GM23338 (cell line): ENCODE results near the gene RHOA. TPM values are rescaled to one million over a fixed set of nuclear protein-coding genes. Genes with fewer than 3 reads are reported as not detected.
A peak's percentile ranks its signal among the peaks of the same experiment; 100 is the strongest.

ENCODE experiments used
- ATAC-seq: fragments of 200-7000 bp; cut with Tn5 transposase; 3 replicates; pipeline ENCODE4 v1.9.1; 2020
- DNase-seq: peaks from one replicate; pipeline ENCODE4 v3.0.0-alpha.2; 2015; ENCODE audit warnings: low spot score
- H2AFZ ChIP-seq: fragments of 200-600 bp; sonication (generic); 2 replicates; pipeline ENCODE4 v1.8.0; 2016; ENCODE audit warnings: antibody characterized with exemption, mild to moderate bottlenecking, moderate library complexity
- H3F3A ChIP-seq: fragments of 200-600 bp; sonication (generic); replicated peaks from 2 replicates; pipeline ENCODE4 v1.8.0; 2017; ENCODE audit warnings: antibody characterized with exemption, mixed run types, low read depth
- H3K27ac ChIP-seq: fragments of 200-600 bp; sonication (generic); 2 replicates; pipeline ENCODE4 v1.6.1; 2016; ENCODE audit warnings: low read depth
- H3K27me3 ChIP-seq: fragments of 200-600 bp; sonication (generic); 2 replicates; pipeline ENCODE4 v1.8.0; 2016; ENCODE audit warnings: mild to moderate bottlenecking, mixed run types, moderate library complexity; ENCODE audit not compliant: insufficient read depth
- H3K36me3 ChIP-seq: fragments of 200-600 bp; sonication (generic); 2 replicates; pipeline ENCODE4 v1.8.0; 2016; ENCODE audit warnings: mild to moderate bottlenecking; ENCODE audit not compliant: insufficient read depth
- H3K4me1 ChIP-seq: fragments of 200-600 bp; sonication (generic); 2 replicates; pipeline ENCODE4 v1.8.0; 2016; ENCODE audit warnings: mild to moderate bottlenecking, moderate library complexity; ENCODE audit not compliant: insufficient read depth
- H3K4me2 ChIP-seq: fragments of 200-600 bp; sonication (generic); 2 replicates; pipeline ENCODE4 v1.7.1; 2017; ENCODE audit warnings: mixed run types
- H3K4me3 ChIP-seq: fragments of 200-600 bp; sonication (generic); 2 replicates; pipeline ENCODE4 v1.6.1; 2016; ENCODE audit warnings: mixed run types
- H3K79me2 ChIP-seq: fragments of 200-600 bp; sonication (generic); replicated peaks from 2 replicates; pipeline ENCODE4 v1.8.0; 2017; ENCODE audit warnings: mild to moderate bottlenecking; ENCODE audit not compliant: insufficient read depth
- H3K9me2 ChIP-seq: fragments of 200-600 bp; sonication (generic); 2 replicates; pipeline ENCODE4 v1.8.0; 2017; ENCODE audit not compliant: insufficient read depth
- H4K20me1 ChIP-seq: fragments of 200-600 bp; sonication (generic); replicated peaks from 2 replicates; pipeline ENCODE4 v1.8.0; 2017; ENCODE audit warnings: mild to moderate bottlenecking; ENCODE audit not compliant: insufficient read depth
- H3K27ac Mint-ChIP-seq: 2 replicates; pipeline ENCODE4 v1.8.0; 2020; ENCODE audit warnings: inconsistent platforms, mild to moderate bottlenecking, moderate library complexity, mixed read lengths
- H3K27me3 Mint-ChIP-seq: 3 replicates; pipeline ENCODE4 v1.8.0; 2022; ENCODE audit warnings: low read depth, mild to moderate bottlenecking, moderate library complexity, mixed read lengths, inconsistent platforms; ENCODE audit not compliant: insufficient read depth, poor library complexity
- H3K36me3 Mint-ChIP-seq: 3 replicates; pipeline ENCODE4 v1.8.0; 2021; ENCODE audit warnings: low read depth, mild to moderate bottlenecking, inconsistent platforms, moderate library complexity, mixed read lengths
- H3K4me1 Mint-ChIP-seq: 3 replicates; pipeline ENCODE4 v1.8.0; 2020; ENCODE audit warnings: mild to moderate bottlenecking, inconsistent platforms, mixed read lengths
- H3K4me3 Mint-ChIP-seq: 3 replicates; pipeline ENCODE4 v1.8.0; 2021; ENCODE audit warnings: moderate library complexity, mild to moderate bottlenecking, inconsistent platforms, mixed read lengths
- H3K9me3 Mint-ChIP-seq: 3 replicates; pipeline ENCODE4 v1.8.0; 2020; ENCODE audit warnings: moderate library complexity, mild to moderate bottlenecking, inconsistent platforms, mixed read lengths
- CREB1 ChIP-seq: fragments of 250-450 bp; sonication (Bioruptor Pico); IDR thresholded peaks from 2 replicates; pipeline ENCODE4 v1.5.0; 2020; ENCODE audit warnings: low read depth, mild to moderate bottlenecking, moderate library complexity
- EZH2 ChIP-seq: fragments of 200-600 bp; sonication (generic); IDR thresholded peaks from one replicate; pipeline ENCODE4 v1.8.0; 2017; ENCODE audit warnings: antibody characterized with exemption, mild to moderate bottlenecking, low read depth; ENCODE audit not compliant: unreplicated experiment
- JUNB ChIP-seq: IDR thresholded peaks from one replicate; pipeline ENCODE4 v1.6.1; 2016; ENCODE audit warnings: antibody characterized with exemption; ENCODE audit not compliant: unreplicated experiment
- NANOG ChIP-seq: IDR thresholded peaks from 2 replicates; pipeline ENCODE4 v1.6.1; 2016; ENCODE audit warnings: antibody characterized with exemption, borderline replicate concordance
- POLR2AphosphoS5 ChIP-seq: IDR thresholded peaks from 2 replicates; pipeline ENCODE4 v1.6.1; 2016; ENCODE audit warnings: antibody characterized with exemption, low read depth
- STAT1 ChIP-seq: IDR thresholded peaks from one replicate; pipeline ENCODE4 v1.6.1; 2016; ENCODE audit warnings: antibody characterized with exemption; ENCODE audit not compliant: unreplicated experiment
- polyA plus RNA-seq: library from polyadenylated mRNA; unstranded; fragments of >200 nt; fragmentation: Nextera tagmentation; extraction: Ambion mirVana; gene quantifications from 2 replicates; pipeline ENCODE4 v1.2.1, GENCODE V29; 2016
- total RNA-seq: library from RNA; depleted of rRNA; stranded (reverse); fragments of >200 nt; shearing (Covaris generic); gene quantifications from 2 replicates; pipeline ENCODE4 v1.2.3, GENCODE V29; 2014
- TF ChIP-seq, protein P1 (sequence below): fragments of 250-450 bp; sonication (Bioruptor Pico); IDR thresholded peaks from 2 replicates; pipeline ENCODE4 v1.5.0; 2020; ENCODE audit warnings: mild to moderate bottlenecking, moderate library complexity
- TF ChIP-seq, protein P2 (sequence below), 2 experiments: fragments of 200-600 bp in 1 of 2; sonication (generic) in 1 of 2; conservative IDR thresholded peaks; 2 replicates each; pipeline versions ENCODE4 v1.5.1 to v1.6.1; 2016 to 2017; ENCODE audit warnings: antibody characterized with exemption in 2 of 2, low read depth in 2 of 2, mild to moderate bottlenecking in 2 of 2, moderate library complexity in 1 of 2

Gene RHOA
- total and polyA plus RNA-seq, 2 experiments from 2014 or later: 248 to 373 TPM

- Histone ChIP-seq H4K20me1 (no peaks in the 10 kb centered on the region), H3K36me3 (no peaks in the 10 kb centered on the region), H3F3A (peaks cover 14% of the 10 kb centered on the region; the same call in 1 of the 2 replicates), H3K27ac (no peak overlapping the region), H3K79me2 (peaks cover 12% of the 10 kb centered on the region), H3K4me1 (0 out of 2 replicates have a peak, but pooled peaks cover 8% of the 10 kb centered on the region), H3K9me2 (no peaks in the 10 kb centered on the region), H3K4me3 (no peak overlapping the region), H3K27me3 (no peaks in the 10 kb centered on the region), H2AFZ (no peak overlapping the region), H3K4me2 (no peak overlapping the region)
- H3K9me3 Mint-ChIP-seq: no peaks in the 10 kb centered on the region; the same call in 2 of the 3 replicates
- no peak overlapping the region for H3K4me3 Mint-ChIP-seq
- H3K27me3 Mint-ChIP-seq: peaks cover 3% of the 10 kb centered on the region
- ATAC-seq (no peak), DNase-seq (no peak)
- TF ChIP-seq POLR2AphosphoS5 (no peak), STAT1 (no peak), EZH2 (no peak), NANOG (no peak), JUNB (no peak), CREB1 (no peak)
- TF ChIP-seq, protein P1, sequence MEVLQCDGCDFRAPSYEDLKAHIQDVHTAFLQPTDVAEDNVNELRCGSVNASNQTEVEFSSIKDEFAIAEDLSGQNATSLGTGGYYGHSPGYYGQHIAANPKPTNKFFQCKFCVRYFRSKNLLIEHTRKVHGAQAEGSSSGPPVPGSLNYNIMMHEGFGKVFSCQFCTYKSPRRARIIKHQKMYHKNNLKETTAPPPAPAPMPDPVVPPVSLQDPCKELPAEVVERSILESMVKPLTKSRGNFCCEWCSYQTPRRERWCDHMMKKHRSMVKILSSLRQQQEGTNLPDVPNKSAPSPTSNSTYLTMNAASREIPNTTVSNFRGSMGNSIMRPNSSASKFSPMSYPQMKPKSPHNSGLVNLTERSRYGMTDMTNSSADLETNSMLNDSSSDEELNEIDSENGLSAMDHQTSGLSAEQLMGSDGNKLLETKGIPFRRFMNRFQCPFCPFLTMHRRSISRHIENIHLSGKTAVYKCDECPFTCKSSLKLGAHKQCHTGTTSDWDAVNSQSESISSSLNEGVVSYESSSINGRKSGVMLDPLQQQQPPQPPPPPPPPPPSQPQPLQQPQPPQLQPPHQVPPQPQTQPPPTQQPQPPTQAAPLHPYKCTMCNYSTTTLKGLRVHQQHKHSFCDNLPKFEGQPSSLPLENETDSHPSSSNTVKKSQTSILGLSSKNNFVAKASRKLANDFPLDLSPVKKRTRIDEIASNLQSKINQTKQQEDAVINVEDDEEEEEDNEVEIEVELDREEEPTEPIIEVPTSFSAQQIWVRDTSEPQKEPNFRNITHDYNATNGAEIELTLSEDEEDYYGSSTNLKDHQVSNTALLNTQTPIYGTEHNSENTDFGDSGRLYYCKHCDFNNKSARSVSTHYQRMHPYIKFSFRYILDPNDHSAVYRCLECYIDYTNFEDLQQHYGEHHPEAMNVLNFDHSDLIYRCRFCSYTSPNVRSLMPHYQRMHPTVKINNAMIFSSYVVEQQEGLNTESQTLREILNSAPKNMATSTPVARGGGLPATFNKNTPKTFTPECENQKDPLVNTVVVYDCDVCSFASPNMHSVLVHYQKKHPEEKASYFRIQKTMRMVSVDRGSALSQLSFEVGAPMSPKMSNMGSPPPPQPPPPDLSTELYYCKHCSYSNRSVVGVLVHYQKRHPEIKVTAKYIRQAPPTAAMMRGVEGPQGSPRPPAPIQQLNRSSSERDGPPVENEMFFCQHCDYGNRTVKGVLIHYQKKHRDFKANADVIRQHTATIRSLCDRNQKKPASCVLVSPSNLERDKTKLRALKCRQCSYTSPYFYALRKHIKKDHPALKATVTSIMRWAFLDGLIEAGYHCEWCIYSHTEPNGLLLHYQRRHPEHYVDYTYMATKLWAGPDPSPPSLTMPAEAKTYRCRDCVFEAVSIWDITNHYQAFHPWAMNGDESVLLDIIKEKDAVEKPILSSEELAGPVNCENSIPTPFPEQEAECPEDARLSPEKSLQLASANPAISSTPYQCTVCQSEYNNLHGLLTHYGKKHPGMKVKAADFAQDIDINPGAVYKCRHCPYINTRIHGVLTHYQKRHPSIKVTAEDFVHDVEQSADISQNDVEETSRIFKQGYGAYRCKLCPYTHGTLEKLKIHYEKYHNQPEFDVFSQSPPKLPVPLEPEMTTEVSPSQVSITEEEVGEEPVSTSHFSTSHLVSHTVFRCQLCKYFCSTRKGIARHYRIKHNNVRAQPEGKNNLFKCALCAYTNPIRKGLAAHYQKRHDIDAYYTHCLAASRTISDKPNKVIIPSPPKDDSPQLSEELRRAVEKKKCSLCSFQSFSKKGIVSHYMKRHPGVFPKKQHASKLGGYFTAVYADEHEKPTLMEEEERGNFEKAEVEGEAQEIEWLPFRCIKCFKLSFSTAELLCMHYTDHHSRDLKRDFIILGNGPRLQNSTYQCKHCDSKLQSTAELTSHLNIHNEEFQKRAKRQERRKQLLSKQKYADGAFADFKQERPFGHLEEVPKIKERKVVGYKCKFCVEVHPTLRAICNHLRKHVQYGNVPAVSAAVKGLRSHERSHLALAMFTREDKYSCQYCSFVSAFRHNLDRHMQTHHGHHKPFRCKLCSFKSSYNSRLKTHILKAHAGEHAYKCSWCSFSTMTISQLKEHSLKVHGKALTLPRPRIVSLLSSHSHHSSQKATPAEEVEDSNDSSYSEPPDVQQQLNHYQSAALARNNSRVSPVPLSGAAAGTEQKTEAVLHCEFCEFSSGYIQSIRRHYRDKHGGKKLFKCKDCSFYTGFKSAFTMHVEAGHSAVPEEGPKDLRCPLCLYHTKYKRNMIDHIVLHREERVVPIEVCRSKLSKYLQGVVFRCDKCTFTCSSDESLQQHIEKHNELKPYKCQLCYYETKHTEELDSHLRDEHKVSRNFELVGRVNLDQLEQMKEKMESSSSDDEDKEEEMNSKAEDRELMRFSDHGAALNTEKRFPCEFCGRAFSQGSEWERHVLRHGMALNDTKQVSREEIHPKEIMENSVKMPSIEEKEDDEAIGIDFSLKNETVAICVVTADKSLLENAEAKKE: no peak
- peaks cover 12% of the 10 kb centered on the region; the same call in 2 of the 3 replicates for H3K4me1 Mint-ChIP-seq
- H3K36me3 Mint-ChIP-seq: no peaks in the 10 kb centered on the region; the same call in 2 of the 3 replicates
- no peak overlapping the region for H3K27ac Mint-ChIP-seq
Observed at GRCh38 chr3:49343163-49343562, 68.6 kb downstream of the RHOA start.

- TF ChIP-seq, protein P2, sequence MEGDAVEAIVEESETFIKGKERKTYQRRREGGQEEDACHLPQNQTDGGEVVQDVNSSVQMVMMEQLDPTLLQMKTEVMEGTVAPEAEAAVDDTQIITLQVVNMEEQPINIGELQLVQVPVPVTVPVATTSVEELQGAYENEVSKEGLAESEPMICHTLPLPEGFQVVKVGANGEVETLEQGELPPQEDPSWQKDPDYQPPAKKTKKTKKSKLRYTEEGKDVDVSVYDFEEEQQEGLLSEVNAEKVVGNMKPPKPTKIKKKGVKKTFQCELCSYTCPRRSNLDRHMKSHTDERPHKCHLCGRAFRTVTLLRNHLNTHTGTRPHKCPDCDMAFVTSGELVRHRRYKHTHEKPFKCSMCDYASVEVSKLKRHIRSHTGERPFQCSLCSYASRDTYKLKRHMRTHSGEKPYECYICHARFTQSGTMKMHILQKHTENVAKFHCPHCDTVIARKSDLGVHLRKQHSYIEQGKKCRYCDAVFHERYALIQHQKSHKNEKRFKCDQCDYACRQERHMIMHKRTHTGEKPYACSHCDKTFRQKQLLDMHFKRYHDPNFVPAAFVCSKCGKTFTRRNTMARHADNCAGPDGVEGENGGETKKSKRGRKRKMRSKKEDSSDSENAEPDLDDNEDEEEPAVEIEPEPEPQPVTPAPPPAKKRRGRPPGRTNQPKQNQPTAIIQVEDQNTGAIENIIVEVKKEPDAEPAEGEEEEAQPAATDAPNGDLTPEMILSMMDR (conservative IDR thresholded peaks at IDR 0.05; ENCODE audit: low read depth in 2 of 2): no peak
- no peak for TF ChIP-seq EZH2
- no peak for TF ChIP-seq POLR2AphosphoS5
- TF ChIP-seq STAT1: no peak
- no peak overlapping the region for H2AFZ ChIP-seq
- H4K20me1 ChIP-seq: no peaks in the 10 kb centered on the region
- H3F3A ChIP-seq: peaks cover 14% of the 10 kb centered on the region; the same call in 1 of the 2 replicates
- H3K27ac Mint-ChIP-seq: no peak overlapping the region
- no peaks in the 10 kb centered on the region for H3K9me2 ChIP-seq
- H3K4me1 Mint-ChIP-seq: peaks cover 13% of the 10 kb centered on the region; the same call in 2 of the 3 replicates
- peak overlapping the region; percentile 8; the same call in 1 of the 3 replicates for H3K4me3 Mint-ChIP-seq
- H3K79me2 ChIP-seq: peaks cover 24% of the 10 kb centered on the region
- no peaks in the 10 kb centered on the region; the same call in 2 of the 3 replicates for H3K9me3 Mint-ChIP-seq
- H3K36me3 ChIP-seq: no peaks in the 10 kb centered on the region
- no peak overlapping the region for H3K27ac ChIP-seq
- no peak overlapping the region for H3K4me3 ChIP-seq
- H3K4me1 ChIP-seq: 0 out of 2 replicates have a peak, but pooled peaks cover 8% of the 10 kb centered on the region
- no peaks in the 10 kb centered on the region; the same call in 2 of the 3 replicates for H3K36me3 Mint-ChIP-seq
- no peak overlapping the region for H3K4me2 ChIP-seq
- H3K27me3 ChIP-seq: no peaks in the 10 kb centered on the region
- peaks cover 3% of the 10 kb centered on the region for H3K27me3 Mint-ChIP-seq
- DNase-seq (no peak), ATAC-seq (no peak)
Observed at GRCh38 chr3:49341996-49342395, 69.8 kb downstream of the RHOA start.
